Measurements from ENCODE around the gene ALK.
"Not testable (repeated sequence)": the region's sequence is repeated elsewhere in the genome, so short reads cannot be mapped to it uniquely, and the experiment has no call there.

Gene ALK

GRCh38 chr2:29834624-29835023 lies 86.8 kb downstream of the ALK start:
- no peaks in the 10 kb centered on the region for H3K27me3 ChIP-seq (ENCODE audit: control insufficient read depth, insufficient read depth, low read length)
- no peaks in the 10 kb centered on the region for H3K9me3 ChIP-seq (ENCODE audit: control insufficient read depth, insufficient read depth, low read length)
- H3K4me3 ChIP-seq (ENCODE audit: low read depth, low read length) = no peak overlapping the region
- no peaks in the 10 kb centered on the region for H3K36me3 ChIP-seq (ENCODE audit: control insufficient read depth, insufficient read depth, low read length)
- H3K9ac ChIP-seq (ENCODE audit: low read depth, low read length) = no peak overlapping the region
- no peaks in the 10 kb centered on the region for H3K4me1 ChIP-seq (ENCODE audit: control insufficient read depth, insufficient read depth, low read length)

- no peaks in the 10 kb centered on the region for H3K27me3 ChIP-seq (ENCODE audit: control insufficient read depth, insufficient read depth, low read length)
- no peaks in the 10 kb centered on the region for H3K9me3 ChIP-seq (ENCODE audit: control insufficient read depth, insufficient read depth, low read length)
- no peaks in the 10 kb centered on the region for H3K36me3 ChIP-seq (ENCODE audit: control insufficient read depth, insufficient read depth, low read length)
- H3K9ac ChIP-seq (ENCODE audit: low read depth, low read length) = no peak overlapping the region
- no peak overlapping the region for H3K4me3 ChIP-seq (ENCODE audit: low read depth, low read length)
- no peaks in the 10 kb centered on the region for H3K4me1 ChIP-seq (ENCODE audit: control insufficient read depth, insufficient read depth, low read length)
Observed at GRCh38 chr2:29834036-29834540, 87.3 kb downstream of the ALK start.

- Histone ChIP-seq H3K27me3 (ENCODE audit: control insufficient read depth, insufficient read depth, low read length) (no peaks in the 10 kb centered on the region), H3K4me1 (ENCODE audit: control insufficient read depth, insufficient read depth, low read length) (no peaks in the 10 kb centered on the region), H3K9me3 (ENCODE audit: control insufficient read depth, insufficient read depth, low read length) (no peaks in the 10 kb centered on the region), H3K4me3 (ENCODE audit: low read depth, low read length) (no peak overlapping the region), H3K9ac (ENCODE audit: low read depth, low read length) (no peak overlapping the region), H3K36me3 (ENCODE audit: control insufficient read depth, insufficient read depth, low read length) (no peaks in the 10 kb centered on the region)
Observed at GRCh38 chr2:29831560-29831959, 89.8 kb downstream of the ALK start.

GRCh38 chr2:29829841-29830240 lies 91.5 kb downstream of the ALK start:
- H3K27me3 ChIP-seq (ENCODE audit: control insufficient read depth, insufficient read depth, low read length) = no peaks in the 10 kb centered on the region
- no peak overlapping the region for H3K9ac ChIP-seq (ENCODE audit: low read depth, low read length)
- no peak overlapping the region for H3K4me3 ChIP-seq (ENCODE audit: low read depth, low read length)
- no peaks in the 10 kb centered on the region for H3K36me3 ChIP-seq (ENCODE audit: control insufficient read depth, insufficient read depth, low read length)
- no peaks in the 10 kb centered on the region for H3K4me1 ChIP-seq (ENCODE audit: control insufficient read depth, insufficient read depth, low read length)
- H3K9me3 ChIP-seq (ENCODE audit: control insufficient read depth, insufficient read depth, low read length) = no peaks in the 10 kb centered on the region

- H3K27me3 ChIP-seq (ENCODE audit: control insufficient read depth, insufficient read depth, low read length); H3K9ac ChIP-seq (ENCODE audit: low read depth, low read length); H3K4me3 ChIP-seq (ENCODE audit: low read depth, low read length); H3K4me1 ChIP-seq (ENCODE audit: control insufficient read depth, insufficient read depth, low read length); H3K36me3 ChIP-seq (ENCODE audit: control insufficient read depth, insufficient read depth, low read length); H3K9me3 ChIP-seq (ENCODE audit: control insufficient read depth, insufficient read depth, low read length): not testable (repeated sequence)
Observed at GRCh38 chr2:29824145-29824544, 97.2 kb downstream of the ALK start.

- no peak overlapping the region for H3K4me3 ChIP-seq (ENCODE audit: low read depth, low read length)
- H3K9me3 ChIP-seq (ENCODE audit: control insufficient read depth, insufficient read depth, low read length) = no peaks in the 10 kb centered on the region
- H3K9ac ChIP-seq (ENCODE audit: low read depth, low read length) = no peak overlapping the region
- H3K27me3 ChIP-seq (ENCODE audit: control insufficient read depth, insufficient read depth, low read length) = no peaks in the 10 kb centered on the region
- no peaks in the 10 kb centered on the region for H3K36me3 ChIP-seq (ENCODE audit: control insufficient read depth, insufficient read depth, low read length)
- H3K4me1 ChIP-seq (ENCODE audit: control insufficient read depth, insufficient read depth, low read length) = peaks cover 5% of the 10 kb centered on the region
Observed at GRCh38 chr2:29821591-29821990, 99.8 kb downstream of the ALK start.

GRCh38 chr2:29819570-29819969 lies 101.8 kb downstream of the ALK start:
- Histone ChIP-seq H3K27me3 (ENCODE audit: control insufficient read depth, insufficient read depth, low read length) (no peaks in the 10 kb centered on the region), H3K9me3 (ENCODE audit: control insufficient read depth, insufficient read depth, low read length) (no peaks in the 10 kb centered on the region), H3K4me3 (ENCODE audit: low read depth, low read length) (no peak overlapping the region), H3K9ac (ENCODE audit: low read depth, low read length) (no peak overlapping the region), H3K36me3 (ENCODE audit: control insufficient read depth, insufficient read depth, low read length) (no peaks in the 10 kb centered on the region), H3K4me1 (ENCODE audit: control insufficient read depth, insufficient read depth, low read length) (peaks cover 5% of the 10 kb centered on the region)

GRCh38 chr2:29817801-29818680 lies 103.3 kb downstream of the ALK start:
- H3K9me3 ChIP-seq (ENCODE audit: control insufficient read depth, insufficient read depth, low read length) = no peaks in the 10 kb centered on the region
- no peaks in the 10 kb centered on the region for H3K27me3 ChIP-seq (ENCODE audit: control insufficient read depth, insufficient read depth, low read length)
- no peak overlapping the region for H3K9ac ChIP-seq (ENCODE audit: low read depth, low read length)
- no peak overlapping the region for H3K4me3 ChIP-seq (ENCODE audit: low read depth, low read length)
- H3K36me3 ChIP-seq (ENCODE audit: control insufficient read depth, insufficient read depth, low read length) = no peaks in the 10 kb centered on the region
- peaks cover 5% of the 10 kb centered on the region for H3K4me1 ChIP-seq (ENCODE audit: control insufficient read depth, insufficient read depth, low read length)

- Histone ChIP-seq H3K27me3 (ENCODE audit: control insufficient read depth, insufficient read depth, low read length) (no peaks in the 10 kb centered on the region), H3K36me3 (ENCODE audit: control insufficient read depth, insufficient read depth, low read length) (no peaks in the 10 kb centered on the region), H3K9me3 (ENCODE audit: control insufficient read depth, insufficient read depth, low read length) (no peaks in the 10 kb centered on the region), H3K4me1 (ENCODE audit: control insufficient read depth, insufficient read depth, low read length) (peaks cover 5% of the 10 kb centered on the region), H3K4me3 (ENCODE audit: low read depth, low read length) (no peak overlapping the region), H3K9ac (ENCODE audit: low read depth, low read length) (no peak overlapping the region)
Observed at GRCh38 chr2:29817299-29817698, 104.1 kb downstream of the ALK start.

- Histone ChIP-seq H3K4me1 (ENCODE audit: control insufficient read depth, insufficient read depth, low read length) (peaks cover 5% of the 10 kb centered on the region), H3K36me3 (ENCODE audit: control insufficient read depth, insufficient read depth, low read length) (no peaks in the 10 kb centered on the region), H3K9ac (ENCODE audit: low read depth, low read length) (no peak overlapping the region), H3K4me3 (ENCODE audit: low read depth, low read length) (no peak overlapping the region), H3K27me3 (ENCODE audit: control insufficient read depth, insufficient read depth, low read length) (no peaks in the 10 kb centered on the region), H3K9me3 (ENCODE audit: control insufficient read depth, insufficient read depth, low read length) (no peaks in the 10 kb centered on the region)
Observed at GRCh38 chr2:29816651-29817050, 104.7 kb downstream of the ALK start.

- H3K4me3 ChIP-seq (ENCODE audit: low read depth, low read length) = no peak overlapping the region
- H3K36me3 ChIP-seq (ENCODE audit: control insufficient read depth, insufficient read depth, low read length) = no peaks in the 10 kb centered on the region
- no peak overlapping the region for H3K9ac ChIP-seq (ENCODE audit: low read depth, low read length)
- H3K4me1 ChIP-seq (ENCODE audit: control insufficient read depth, insufficient read depth, low read length) = no peaks in the 10 kb centered on the region
- no peaks in the 10 kb centered on the region for H3K9me3 ChIP-seq (ENCODE audit: control insufficient read depth, insufficient read depth, low read length)
- H3K27me3 ChIP-seq (ENCODE audit: control insufficient read depth, insufficient read depth, low read length) = no peaks in the 10 kb centered on the region
Observed at GRCh38 chr2:29811378-29811777, 110.0 kb downstream of the ALK start.

GRCh38 chr2:29810956-29811355 lies 110.4 kb downstream of the ALK start:
- Histone ChIP-seq H3K27me3 (ENCODE audit: control insufficient read depth, insufficient read depth, low read length) (no peaks in the 10 kb centered on the region), H3K9me3 (ENCODE audit: control insufficient read depth, insufficient read depth, low read length) (no peaks in the 10 kb centered on the region), H3K4me1 (ENCODE audit: control insufficient read depth, insufficient read depth, low read length) (no peaks in the 10 kb centered on the region), H3K4me3 (ENCODE audit: low read depth, low read length) (no peak overlapping the region), H3K36me3 (ENCODE audit: control insufficient read depth, insufficient read depth, low read length) (no peaks in the 10 kb centered on the region), H3K9ac (ENCODE audit: low read depth, low read length) (no peak overlapping the region)

All from iPS-15b (cell line).